OCI-LY1 (cell line): ENCODE results near the gene PGAP2.

Experiments
- EZH2 ChIP-seq: fragments of 200-600 bp; sonication (generic), shearing (Covaris generic); IDR thresholded peaks from 2 replicates; pipeline ENCODE4 v1.8.0; 2017; ENCODE audit warnings: borderline replicate concordance, mixed run types, mild to moderate bottlenecking, antibody characterized with exemption, low read length, moderate library complexity, mixed read lengths
- TF ChIP-seq, protein P1 (sequence below): fragments of 200-600 bp; sonication (generic), shearing (Covaris generic); IDR thresholded peaks from 2 replicates; pipeline ENCODE4 v1.5.1; 2017; ENCODE audit warnings: mild to moderate bottlenecking, antibody characterized with exemption, low read length, moderate library complexity, mixed read lengths

DNA sequence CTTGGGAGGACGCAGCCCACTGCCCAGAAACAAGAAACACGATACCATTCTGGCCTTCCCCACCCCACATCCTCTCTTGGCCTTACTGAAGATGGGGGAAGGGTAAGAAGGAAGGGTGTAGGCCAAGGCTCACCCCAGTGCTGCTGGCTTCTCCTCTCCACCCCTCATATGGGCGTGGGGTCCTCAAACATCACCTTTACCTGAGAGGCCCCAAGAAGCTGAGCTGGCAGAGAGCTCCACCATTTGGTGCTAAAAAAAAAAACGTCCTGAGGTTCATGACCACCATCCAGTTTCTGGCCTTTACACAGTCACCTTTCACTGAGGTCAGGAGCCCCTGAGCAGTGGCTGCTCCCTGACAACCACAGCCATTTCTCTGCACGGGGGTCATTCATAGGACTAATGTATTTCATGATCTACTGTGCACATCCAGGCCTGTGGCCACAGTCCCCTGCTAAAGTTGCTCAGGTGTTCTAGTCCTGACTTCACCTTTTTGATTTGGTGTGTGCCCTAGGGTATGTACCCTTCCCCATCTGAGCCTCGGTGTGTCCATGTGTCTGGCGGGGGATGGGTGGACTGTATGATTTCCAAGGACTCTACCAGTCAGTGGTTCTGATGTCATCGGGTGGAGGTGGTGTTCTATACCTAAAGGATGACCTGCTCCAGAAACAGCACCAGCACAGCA, 17.3 kb downstream of the PGAP2 start:
- no peak for TF ChIP-seq EZH2
- TF ChIP-seq, protein P1, sequence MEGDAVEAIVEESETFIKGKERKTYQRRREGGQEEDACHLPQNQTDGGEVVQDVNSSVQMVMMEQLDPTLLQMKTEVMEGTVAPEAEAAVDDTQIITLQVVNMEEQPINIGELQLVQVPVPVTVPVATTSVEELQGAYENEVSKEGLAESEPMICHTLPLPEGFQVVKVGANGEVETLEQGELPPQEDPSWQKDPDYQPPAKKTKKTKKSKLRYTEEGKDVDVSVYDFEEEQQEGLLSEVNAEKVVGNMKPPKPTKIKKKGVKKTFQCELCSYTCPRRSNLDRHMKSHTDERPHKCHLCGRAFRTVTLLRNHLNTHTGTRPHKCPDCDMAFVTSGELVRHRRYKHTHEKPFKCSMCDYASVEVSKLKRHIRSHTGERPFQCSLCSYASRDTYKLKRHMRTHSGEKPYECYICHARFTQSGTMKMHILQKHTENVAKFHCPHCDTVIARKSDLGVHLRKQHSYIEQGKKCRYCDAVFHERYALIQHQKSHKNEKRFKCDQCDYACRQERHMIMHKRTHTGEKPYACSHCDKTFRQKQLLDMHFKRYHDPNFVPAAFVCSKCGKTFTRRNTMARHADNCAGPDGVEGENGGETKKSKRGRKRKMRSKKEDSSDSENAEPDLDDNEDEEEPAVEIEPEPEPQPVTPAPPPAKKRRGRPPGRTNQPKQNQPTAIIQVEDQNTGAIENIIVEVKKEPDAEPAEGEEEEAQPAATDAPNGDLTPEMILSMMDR = no peak
